ENCODE results near the gene FUT3. TPM values are rescaled to one million over a fixed set of nuclear protein-coding genes. Genes with fewer than 3 reads are reported as not detected.

Gene FUT3
- not detected in 2 replicates for total RNA-seq (ENCODE audit: low replicate concordance)

DNA sequence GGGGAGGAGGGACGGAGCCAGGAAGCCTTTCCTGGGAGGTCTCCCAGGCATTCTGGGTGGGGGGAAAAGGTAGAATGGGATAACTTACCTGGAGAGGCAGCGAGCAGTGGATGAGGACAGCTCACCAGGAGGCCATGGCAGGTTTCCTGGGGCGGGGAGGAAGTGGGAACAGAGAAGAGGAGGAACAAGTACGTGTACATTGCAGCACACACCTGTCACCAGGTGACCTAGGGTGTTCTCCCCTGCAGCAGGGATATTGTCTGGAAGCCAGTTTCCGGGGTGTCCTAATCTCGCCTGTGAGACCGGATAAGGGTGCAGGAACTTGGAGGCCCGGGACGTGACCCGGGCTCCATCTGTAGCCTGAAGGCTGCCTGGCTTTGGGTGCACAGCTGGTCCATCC lies at the start of gene FUT3:
TSS of gene FUT3 (minus strand) at position 148 of the 400 bp plus-strand sequence.

DNA sequence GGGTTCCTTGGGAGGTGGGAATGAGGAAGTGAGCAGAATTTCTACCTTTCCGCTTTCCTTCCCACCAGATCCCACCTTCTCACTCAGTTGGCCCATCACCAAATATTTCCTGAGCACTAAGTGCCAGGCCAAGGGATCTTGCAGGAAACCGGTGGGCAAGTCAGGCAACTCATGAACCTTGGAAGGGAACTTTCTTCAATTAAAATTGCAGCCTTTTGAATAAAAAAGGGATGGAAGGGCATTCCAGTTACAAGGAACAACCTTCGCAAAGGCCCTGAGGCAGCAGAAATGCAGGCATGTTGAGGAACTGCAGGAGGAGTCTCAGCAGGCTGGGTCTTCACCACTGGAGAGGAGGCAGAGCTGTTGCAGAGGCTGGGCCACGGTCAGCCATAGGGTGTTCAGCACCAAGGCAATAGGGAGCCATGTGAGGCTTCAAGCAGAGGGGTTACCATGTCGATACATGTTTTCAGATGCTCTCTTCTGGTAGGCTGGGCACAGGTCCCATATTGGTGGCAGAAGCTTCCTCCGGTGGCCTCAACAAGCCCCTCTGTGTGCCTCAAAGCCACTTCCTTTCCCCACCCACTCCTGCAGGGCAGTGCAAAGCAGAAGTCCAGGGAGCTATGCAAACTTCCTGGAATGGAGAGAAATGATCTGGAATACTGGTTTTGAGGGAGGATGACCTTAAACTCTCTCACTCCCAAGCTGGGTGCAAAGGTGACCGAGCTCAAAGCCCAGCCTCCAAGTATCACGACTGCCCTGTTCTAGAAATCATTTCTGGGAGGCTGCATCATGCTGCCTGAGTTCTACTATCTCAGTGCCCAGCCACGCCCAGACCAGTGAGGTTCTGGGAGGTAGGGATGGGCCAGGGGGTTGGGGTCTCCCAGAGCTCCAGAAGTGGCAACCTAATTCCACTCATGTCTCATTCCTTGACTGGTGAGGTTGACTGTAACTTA lies 11.9 kb downstream of the FUT3 start, which contains the start of gene FUT6:
TSS of gene FUT6 (minus strand) at position 638 of the 953 bp plus-strand sequence. CDS start 7,135 bp downstream, outside the sequence.

DNA sequence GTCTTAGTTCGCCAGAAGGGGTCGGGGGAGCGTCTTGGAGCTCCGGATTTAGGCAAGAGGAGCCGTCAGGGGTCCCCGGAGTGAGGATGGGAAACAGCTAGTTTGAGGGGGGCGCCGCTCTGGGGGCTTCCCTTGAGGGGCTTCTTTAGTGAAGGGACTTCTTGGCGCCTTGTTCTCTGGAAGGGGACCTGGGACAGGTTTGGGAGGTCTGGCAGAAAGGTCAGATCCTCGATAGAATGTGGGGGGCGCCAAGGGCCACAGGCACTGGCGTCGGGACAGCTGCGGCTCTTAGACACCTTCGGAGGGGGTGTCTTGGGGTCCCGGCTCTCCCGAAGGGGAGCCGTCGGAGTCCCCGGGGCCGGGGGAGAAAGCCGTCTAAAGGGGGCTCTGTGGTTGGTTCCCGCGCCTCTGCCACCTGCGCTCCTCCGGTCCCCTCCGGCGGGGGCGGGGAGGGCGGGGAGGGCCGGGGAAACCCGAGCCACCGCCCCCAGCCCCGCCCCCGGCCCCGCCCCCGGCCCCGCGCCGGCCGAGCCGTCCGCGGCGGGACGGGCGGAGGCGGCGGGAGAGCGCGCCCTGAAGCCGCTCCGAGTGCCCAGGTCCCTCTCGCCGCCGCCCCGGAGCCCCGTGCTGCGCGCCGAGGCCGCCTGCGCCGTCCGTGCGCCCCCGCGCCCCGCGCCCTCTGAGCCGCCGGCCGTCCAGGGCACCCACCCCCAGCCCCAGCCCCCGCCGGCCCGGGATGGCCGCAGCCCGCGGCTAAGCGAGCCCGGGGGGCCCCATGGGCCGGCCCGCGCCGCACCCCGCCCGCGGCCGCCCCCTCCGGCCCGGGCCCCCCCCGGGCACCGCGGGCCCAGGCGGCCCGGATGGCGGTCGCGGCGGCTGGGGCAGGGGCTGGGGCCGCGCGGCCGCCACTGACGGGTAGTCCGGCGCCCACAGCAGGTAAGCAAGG lies 46.5 kb downstream of the FUT3 start, which contains the start of gene NRTN:
TSS of gene NRTN (plus strand) at position 552 of the 946 bp plus-strand sequence. CDS start 19,099 bp downstream, outside the sequence.

Other genes starting within 250 kb of the FUT3 start
- 24.9 and 72.8 TPM in 2 replicates for gene SAFB2, start 228.7 kb downstream of the FUT3 start, total RNA-seq (ENCODE audit: low replicate concordance)
- 44.8 and 50.3 TPM in 2 replicates for gene SAFB, start 228.4 kb downstream of the FUT3 start, total RNA-seq (ENCODE audit: low replicate concordance)
- gene MICOS13, start 170.9 kb downstream of the FUT3 start, total RNA-seq (ENCODE audit: low replicate concordance): 50.3 and 83.6 TPM in 2 replicates
- 10.1 and 11.3 TPM in 2 replicates for gene HSD11B1L, start 170.4 kb downstream of the FUT3 start, total RNA-seq (ENCODE audit: low replicate concordance)
- 777 and 840 TPM in 2 replicates for gene RPL36, start 161.2 kb downstream of the FUT3 start, total RNA-seq (ENCODE audit: low replicate concordance)
- gene LONP1, start 131.3 kb downstream of the FUT3 start, total RNA-seq (ENCODE audit: low replicate concordance): 116 and 155 TPM in 2 replicates
- gene CATSPERD, start 130.8 kb downstream of the FUT3 start, total RNA-seq (ENCODE audit: low replicate concordance): not detected in 2 replicates
- gene PRR22, start 66.7 kb downstream of the FUT3 start, total RNA-seq (ENCODE audit: low replicate concordance): 0.08 TPM in 1 of 2 replicates, not detected in the other
- 22.6 and 40.2 TPM in 2 replicates for gene DUS3L, start 60.3 kb downstream of the FUT3 start, total RNA-seq (ENCODE audit: low replicate concordance)
- gene NRTN, start 46.4 kb downstream of the FUT3 start, total RNA-seq (ENCODE audit: low replicate concordance): not detected in 2 replicates
- gene FUT6, start 11.7 kb downstream of the FUT3 start, total RNA-seq (ENCODE audit: low replicate concordance): not detected in 2 replicates
- gene FUT5, start 19.1 kb upstream of the FUT3 start, total RNA-seq (ENCODE audit: low replicate concordance): not detected in 2 replicates
- gene NDUFA11, start 52.3 kb upstream of the FUT3 start, total RNA-seq (ENCODE audit: low replicate concordance): 196 and 302 TPM in 2 replicates
- 2.8 and 4.8 TPM in 2 replicates for gene VMAC, start 53.4 kb upstream of the FUT3 start, total RNA-seq (ENCODE audit: low replicate concordance)
- 2.3 and 5.1 TPM in 2 replicates for gene CAPS, start 62.8 kb upstream of the FUT3 start, total RNA-seq (ENCODE audit: low replicate concordance)
- gene RANBP3, start 126.7 kb upstream of the FUT3 start, total RNA-seq (ENCODE audit: low replicate concordance): 28.8 and 53.8 TPM in 2 replicates

Data from smooth muscle cell of the coronary artery (primary cell).